Activated naive CD8-positive, alpha-beta T cell (primary cell): ENCODE measurements around the gene NSF.

Experiments
- H3K27ac Mint-ChIP-seq: one replicate; pipeline ENCODE4 v1.8.0; 2021; ENCODE audit warnings: mixed read lengths
- H3K27me3 Mint-ChIP-seq: one replicate; pipeline ENCODE4 v1.8.0; 2021; ENCODE audit warnings: mixed read lengths
- H3K36me3 Mint-ChIP-seq: one replicate; pipeline ENCODE4 v1.8.0; 2021; ENCODE audit warnings: mixed read lengths
- H3K4me1 Mint-ChIP-seq: one replicate; pipeline ENCODE4 v1.8.0; 2021; ENCODE audit warnings: low read depth, mixed read lengths
- H3K4me3 Mint-ChIP-seq: one replicate; pipeline ENCODE4 v1.8.0; 2021; ENCODE audit warnings: mild to moderate bottlenecking, mixed read lengths
- H3K9me3 Mint-ChIP-seq: one replicate; pipeline ENCODE4 v1.8.0; 2021; ENCODE audit warnings: low read depth, mixed read lengths

NSF gene

DNA sequence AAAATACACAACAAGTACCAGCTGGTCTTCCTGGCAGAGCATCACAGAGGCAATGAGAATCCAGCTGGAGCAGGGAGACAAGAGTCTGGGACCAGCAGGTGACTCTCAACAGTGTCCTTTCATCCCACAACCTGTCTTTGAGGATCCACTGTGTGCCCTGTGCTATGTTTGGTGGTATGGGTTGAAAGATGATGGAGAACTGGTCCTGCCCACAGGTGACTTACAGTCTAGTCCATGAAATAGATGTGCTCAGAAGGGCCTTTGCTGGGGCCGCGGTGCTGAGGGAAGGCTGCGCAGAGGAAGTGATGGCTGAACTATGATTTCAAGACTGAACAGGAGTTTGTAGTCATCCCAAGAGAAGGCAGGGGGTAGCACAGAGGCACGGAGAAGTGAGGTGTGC is 210.1 kb downstream of the NSF start:
- H3K9me3 Mint-ChIP-seq = no peaks in the 10 kb centered on the region

GRCh38 chr17:46802800-46803199 is 212.3 kb downstream of the NSF start:
- Mint-ChIP-seq H3K27me3 (peaks cover 3% of the 10 kb centered on the region), H3K36me3 (no peaks in the 10 kb centered on the region), H3K4me3 (no peak overlapping the region), H3K27ac (no peak overlapping the region), H3K4me1 (no peaks in the 10 kb centered on the region), H3K9me3 (no peaks in the 10 kb centered on the region)

More for the DNA sequence above, 210.1 kb downstream of the NSF start:
- Mint-ChIP-seq H3K4me1 (no peaks in the 10 kb centered on the region), H3K4me3 (no peak overlapping the region), H3K27ac (no peak overlapping the region), H3K27me3 (peaks cover 5% of the 10 kb centered on the region), H3K36me3 (no peaks in the 10 kb centered on the region)

GRCh38 chr17:46803544-46803943 is 213.1 kb downstream of the NSF start:
- no peak overlapping the region for H3K27ac Mint-ChIP-seq
- H3K4me1 Mint-ChIP-seq = no peaks in the 10 kb centered on the region
- H3K4me3 Mint-ChIP-seq = no peak overlapping the region
- H3K27me3 Mint-ChIP-seq = peaks cover 3% of the 10 kb centered on the region
- H3K9me3 Mint-ChIP-seq = no peaks in the 10 kb centered on the region
- no peaks in the 10 kb centered on the region for H3K36me3 Mint-ChIP-seq

GRCh38 chr17:46805771-46806170 is 215.3 kb downstream of the NSF start:
- Mint-ChIP-seq H3K27ac (no peak overlapping the region), H3K4me3 (no peak overlapping the region), H3K4me1 (no peaks in the 10 kb centered on the region), H3K27me3 (peaks cover 1% of the 10 kb centered on the region), H3K9me3 (no peaks in the 10 kb centered on the region), H3K36me3 (no peaks in the 10 kb centered on the region)
